GM23338 (cell line): ENCODE measurements around the gene MIPEP. TPM values are rescaled to one million over a fixed set of nuclear protein-coding genes. Genes with fewer than 3 reads are reported as not detected.

Source experiments
- ATAC-seq: fragments of 200-7000 bp; cut with Tn5 transposase; 3 replicates; pipeline ENCODE4 v1.9.1; 2020
- DNase-seq: peaks from one replicate; pipeline ENCODE4 v3.0.0-alpha.2; 2015; ENCODE audit warnings: low spot score
- H2AFZ ChIP-seq: fragments of 200-600 bp; sonication (generic); 2 replicates; pipeline ENCODE4 v1.8.0; 2016; ENCODE audit warnings: antibody characterized with exemption, mild to moderate bottlenecking, moderate library complexity
- H3F3A ChIP-seq: fragments of 200-600 bp; sonication (generic); replicated peaks from 2 replicates; pipeline ENCODE4 v1.8.0; 2017; ENCODE audit warnings: antibody characterized with exemption, mixed run types, low read depth
- H3K27ac ChIP-seq: fragments of 200-600 bp; sonication (generic); 2 replicates; pipeline ENCODE4 v1.6.1; 2016; ENCODE audit warnings: low read depth
- H3K27me3 ChIP-seq: fragments of 200-600 bp; sonication (generic); 2 replicates; pipeline ENCODE4 v1.8.0; 2016; ENCODE audit warnings: mild to moderate bottlenecking, mixed run types, moderate library complexity; ENCODE audit not compliant: insufficient read depth
- H3K36me3 ChIP-seq: fragments of 200-600 bp; sonication (generic); 2 replicates; pipeline ENCODE4 v1.8.0; 2016; ENCODE audit warnings: mild to moderate bottlenecking; ENCODE audit not compliant: insufficient read depth
- H3K4me1 ChIP-seq: fragments of 200-600 bp; sonication (generic); 2 replicates; pipeline ENCODE4 v1.8.0; 2016; ENCODE audit warnings: mild to moderate bottlenecking, moderate library complexity; ENCODE audit not compliant: insufficient read depth
- H3K4me2 ChIP-seq: fragments of 200-600 bp; sonication (generic); 2 replicates; pipeline ENCODE4 v1.7.1; 2017; ENCODE audit warnings: mixed run types
- H3K4me3 ChIP-seq: fragments of 200-600 bp; sonication (generic); 2 replicates; pipeline ENCODE4 v1.6.1; 2016; ENCODE audit warnings: mixed run types
- H3K79me2 ChIP-seq: fragments of 200-600 bp; sonication (generic); replicated peaks from 2 replicates; pipeline ENCODE4 v1.8.0; 2017; ENCODE audit warnings: mild to moderate bottlenecking; ENCODE audit not compliant: insufficient read depth
- H3K9me2 ChIP-seq: fragments of 200-600 bp; sonication (generic); 2 replicates; pipeline ENCODE4 v1.8.0; 2017; ENCODE audit not compliant: insufficient read depth
- H4K20me1 ChIP-seq: fragments of 200-600 bp; sonication (generic); replicated peaks from 2 replicates; pipeline ENCODE4 v1.8.0; 2017; ENCODE audit warnings: mild to moderate bottlenecking; ENCODE audit not compliant: insufficient read depth
- H3K27ac Mint-ChIP-seq: 2 replicates; pipeline ENCODE4 v1.8.0; 2020; ENCODE audit warnings: inconsistent platforms, mild to moderate bottlenecking, moderate library complexity, mixed read lengths
- H3K27me3 Mint-ChIP-seq: 3 replicates; pipeline ENCODE4 v1.8.0; 2022; ENCODE audit warnings: low read depth, mild to moderate bottlenecking, moderate library complexity, mixed read lengths, inconsistent platforms; ENCODE audit not compliant: insufficient read depth, poor library complexity
- H3K36me3 Mint-ChIP-seq: 3 replicates; pipeline ENCODE4 v1.8.0; 2021; ENCODE audit warnings: low read depth, mild to moderate bottlenecking, inconsistent platforms, moderate library complexity, mixed read lengths
- H3K4me1 Mint-ChIP-seq: 3 replicates; pipeline ENCODE4 v1.8.0; 2020; ENCODE audit warnings: mild to moderate bottlenecking, inconsistent platforms, mixed read lengths
- H3K4me3 Mint-ChIP-seq: 3 replicates; pipeline ENCODE4 v1.8.0; 2021; ENCODE audit warnings: moderate library complexity, mild to moderate bottlenecking, inconsistent platforms, mixed read lengths
- H3K9me3 Mint-ChIP-seq: 3 replicates; pipeline ENCODE4 v1.8.0; 2020; ENCODE audit warnings: moderate library complexity, mild to moderate bottlenecking, inconsistent platforms, mixed read lengths
- CREB1 ChIP-seq: fragments of 250-450 bp; sonication (Bioruptor Pico); IDR thresholded peaks from 2 replicates; pipeline ENCODE4 v1.5.0; 2020; ENCODE audit warnings: low read depth, mild to moderate bottlenecking, moderate library complexity
- EZH2 ChIP-seq: fragments of 200-600 bp; sonication (generic); IDR thresholded peaks from one replicate; pipeline ENCODE4 v1.8.0; 2017; ENCODE audit warnings: antibody characterized with exemption, mild to moderate bottlenecking, low read depth; ENCODE audit not compliant: unreplicated experiment
- EZH2phosphoT487 ChIP-seq: fragments of 200-600 bp; sonication (generic); IDR thresholded peaks from one replicate; pipeline ENCODE4 v1.8.1; 2018; ENCODE audit warnings: antibody characterized with exemption; ENCODE audit not compliant: unreplicated experiment
- JUNB ChIP-seq: IDR thresholded peaks from one replicate; pipeline ENCODE4 v1.6.1; 2016; ENCODE audit warnings: antibody characterized with exemption; ENCODE audit not compliant: unreplicated experiment
- NANOG ChIP-seq: IDR thresholded peaks from 2 replicates; pipeline ENCODE4 v1.6.1; 2016; ENCODE audit warnings: antibody characterized with exemption, borderline replicate concordance
- POLR2AphosphoS5 ChIP-seq: IDR thresholded peaks from 2 replicates; pipeline ENCODE4 v1.6.1; 2016; ENCODE audit warnings: antibody characterized with exemption, low read depth
- STAT1 ChIP-seq: IDR thresholded peaks from one replicate; pipeline ENCODE4 v1.6.1; 2016; ENCODE audit warnings: antibody characterized with exemption; ENCODE audit not compliant: unreplicated experiment
- ZNF114 ChIP-seq: fragments of 250-450 bp; sonication (Bioruptor Pico); IDR thresholded peaks from 2 replicates; pipeline ENCODE4 v1.5.0; 2020; ENCODE audit warnings: mild to moderate bottlenecking, moderate library complexity
- ZNF331 ChIP-seq: fragments of 250-450 bp; sonication (Bioruptor Pico); IDR thresholded peaks from 2 replicates; pipeline ENCODE4 v1.5.0; 2020; ENCODE audit warnings: low read depth, mild to moderate bottlenecking, moderate library complexity
- polyA plus RNA-seq: library from polyadenylated mRNA; unstranded; fragments of >200 nt; fragmentation: Nextera tagmentation; extraction: Ambion mirVana; gene quantifications from 2 replicates; pipeline ENCODE4 v1.2.1, GENCODE V29; 2016
- total RNA-seq: library from RNA; depleted of rRNA; stranded (reverse); fragments of >200 nt; shearing (Covaris generic); gene quantifications from 2 replicates; pipeline ENCODE4 v1.2.3, GENCODE V29; 2014
- TF ChIP-seq, protein P1 (sequence below): IDR thresholded peaks from one replicate; pipeline ENCODE4 v1.6.1; 2018; ENCODE audit warnings: antibody characterized with exemption; ENCODE audit not compliant: unreplicated experiment
- TF ChIP-seq, protein P2 (sequence below): fragments of 250-450 bp; sonication (Bioruptor Pico); IDR thresholded peaks from 2 replicates; pipeline ENCODE4 v1.5.0; 2020; ENCODE audit warnings: mild to moderate bottlenecking, moderate library complexity
- TF ChIP-seq, protein P3 (sequence below): IDR thresholded peaks from 2 replicates; pipeline ENCODE4 v1.6.1; 2016; ENCODE audit warnings: antibody characterized with exemption
- TF ChIP-seq, protein P4 (sequence below), 2 experiments: fragments of 200-600 bp in 1 of 2; sonication (generic) in 1 of 2; conservative IDR thresholded peaks; 2 replicates each; pipeline versions ENCODE4 v1.5.1 to v1.6.1; 2016 to 2017; ENCODE audit warnings: antibody characterized with exemption in 2 of 2, low read depth in 2 of 2, mild to moderate bottlenecking in 2 of 2, moderate library complexity in 1 of 2

MIPEP gene
- total and polyA plus RNA-seq, 2 experiments from 2014 or later = 20.8 to 22.5 TPM

DNA sequence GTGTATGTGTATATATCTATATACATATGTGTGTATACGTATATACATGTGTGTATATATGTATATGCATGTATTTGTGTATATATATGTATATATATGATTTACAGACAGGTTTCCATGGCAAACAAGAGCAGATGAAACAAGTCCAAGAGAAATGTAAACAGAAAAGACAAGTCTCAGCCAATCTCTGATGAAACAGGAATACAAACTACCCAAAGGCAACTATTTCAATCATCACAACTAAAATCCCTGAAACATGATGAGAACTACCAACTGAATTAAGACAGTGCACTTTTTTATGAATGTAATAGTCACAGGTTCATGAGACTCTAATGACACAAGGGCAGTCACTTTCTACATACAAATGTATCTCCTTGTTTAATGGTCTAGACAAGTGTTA, 178.8 kb downstream of the MIPEP start:
- TF ChIP-seq, protein P1, sequence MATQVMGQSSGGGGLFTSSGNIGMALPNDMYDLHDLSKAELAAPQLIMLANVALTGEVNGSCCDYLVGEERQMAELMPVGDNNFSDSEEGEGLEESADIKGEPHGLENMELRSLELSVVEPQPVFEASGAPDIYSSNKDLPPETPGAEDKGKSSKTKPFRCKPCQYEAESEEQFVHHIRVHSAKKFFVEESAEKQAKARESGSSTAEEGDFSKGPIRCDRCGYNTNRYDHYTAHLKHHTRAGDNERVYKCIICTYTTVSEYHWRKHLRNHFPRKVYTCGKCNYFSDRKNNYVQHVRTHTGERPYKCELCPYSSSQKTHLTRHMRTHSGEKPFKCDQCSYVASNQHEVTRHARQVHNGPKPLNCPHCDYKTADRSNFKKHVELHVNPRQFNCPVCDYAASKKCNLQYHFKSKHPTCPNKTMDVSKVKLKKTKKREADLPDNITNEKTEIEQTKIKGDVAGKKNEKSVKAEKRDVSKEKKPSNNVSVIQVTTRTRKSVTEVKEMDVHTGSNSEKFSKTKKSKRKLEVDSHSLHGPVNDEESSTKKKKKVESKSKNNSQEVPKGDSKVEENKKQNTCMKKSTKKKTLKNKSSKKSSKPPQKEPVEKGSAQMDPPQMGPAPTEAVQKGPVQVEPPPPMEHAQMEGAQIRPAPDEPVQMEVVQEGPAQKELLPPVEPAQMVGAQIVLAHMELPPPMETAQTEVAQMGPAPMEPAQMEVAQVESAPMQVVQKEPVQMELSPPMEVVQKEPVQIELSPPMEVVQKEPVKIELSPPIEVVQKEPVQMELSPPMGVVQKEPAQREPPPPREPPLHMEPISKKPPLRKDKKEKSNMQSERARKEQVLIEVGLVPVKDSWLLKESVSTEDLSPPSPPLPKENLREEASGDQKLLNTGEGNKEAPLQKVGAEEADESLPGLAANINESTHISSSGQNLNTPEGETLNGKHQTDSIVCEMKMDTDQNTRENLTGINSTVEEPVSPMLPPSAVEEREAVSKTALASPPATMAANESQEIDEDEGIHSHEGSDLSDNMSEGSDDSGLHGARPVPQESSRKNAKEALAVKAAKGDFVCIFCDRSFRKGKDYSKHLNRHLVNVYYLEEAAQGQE = no peak
- TF ChIP-seq, protein P2, sequence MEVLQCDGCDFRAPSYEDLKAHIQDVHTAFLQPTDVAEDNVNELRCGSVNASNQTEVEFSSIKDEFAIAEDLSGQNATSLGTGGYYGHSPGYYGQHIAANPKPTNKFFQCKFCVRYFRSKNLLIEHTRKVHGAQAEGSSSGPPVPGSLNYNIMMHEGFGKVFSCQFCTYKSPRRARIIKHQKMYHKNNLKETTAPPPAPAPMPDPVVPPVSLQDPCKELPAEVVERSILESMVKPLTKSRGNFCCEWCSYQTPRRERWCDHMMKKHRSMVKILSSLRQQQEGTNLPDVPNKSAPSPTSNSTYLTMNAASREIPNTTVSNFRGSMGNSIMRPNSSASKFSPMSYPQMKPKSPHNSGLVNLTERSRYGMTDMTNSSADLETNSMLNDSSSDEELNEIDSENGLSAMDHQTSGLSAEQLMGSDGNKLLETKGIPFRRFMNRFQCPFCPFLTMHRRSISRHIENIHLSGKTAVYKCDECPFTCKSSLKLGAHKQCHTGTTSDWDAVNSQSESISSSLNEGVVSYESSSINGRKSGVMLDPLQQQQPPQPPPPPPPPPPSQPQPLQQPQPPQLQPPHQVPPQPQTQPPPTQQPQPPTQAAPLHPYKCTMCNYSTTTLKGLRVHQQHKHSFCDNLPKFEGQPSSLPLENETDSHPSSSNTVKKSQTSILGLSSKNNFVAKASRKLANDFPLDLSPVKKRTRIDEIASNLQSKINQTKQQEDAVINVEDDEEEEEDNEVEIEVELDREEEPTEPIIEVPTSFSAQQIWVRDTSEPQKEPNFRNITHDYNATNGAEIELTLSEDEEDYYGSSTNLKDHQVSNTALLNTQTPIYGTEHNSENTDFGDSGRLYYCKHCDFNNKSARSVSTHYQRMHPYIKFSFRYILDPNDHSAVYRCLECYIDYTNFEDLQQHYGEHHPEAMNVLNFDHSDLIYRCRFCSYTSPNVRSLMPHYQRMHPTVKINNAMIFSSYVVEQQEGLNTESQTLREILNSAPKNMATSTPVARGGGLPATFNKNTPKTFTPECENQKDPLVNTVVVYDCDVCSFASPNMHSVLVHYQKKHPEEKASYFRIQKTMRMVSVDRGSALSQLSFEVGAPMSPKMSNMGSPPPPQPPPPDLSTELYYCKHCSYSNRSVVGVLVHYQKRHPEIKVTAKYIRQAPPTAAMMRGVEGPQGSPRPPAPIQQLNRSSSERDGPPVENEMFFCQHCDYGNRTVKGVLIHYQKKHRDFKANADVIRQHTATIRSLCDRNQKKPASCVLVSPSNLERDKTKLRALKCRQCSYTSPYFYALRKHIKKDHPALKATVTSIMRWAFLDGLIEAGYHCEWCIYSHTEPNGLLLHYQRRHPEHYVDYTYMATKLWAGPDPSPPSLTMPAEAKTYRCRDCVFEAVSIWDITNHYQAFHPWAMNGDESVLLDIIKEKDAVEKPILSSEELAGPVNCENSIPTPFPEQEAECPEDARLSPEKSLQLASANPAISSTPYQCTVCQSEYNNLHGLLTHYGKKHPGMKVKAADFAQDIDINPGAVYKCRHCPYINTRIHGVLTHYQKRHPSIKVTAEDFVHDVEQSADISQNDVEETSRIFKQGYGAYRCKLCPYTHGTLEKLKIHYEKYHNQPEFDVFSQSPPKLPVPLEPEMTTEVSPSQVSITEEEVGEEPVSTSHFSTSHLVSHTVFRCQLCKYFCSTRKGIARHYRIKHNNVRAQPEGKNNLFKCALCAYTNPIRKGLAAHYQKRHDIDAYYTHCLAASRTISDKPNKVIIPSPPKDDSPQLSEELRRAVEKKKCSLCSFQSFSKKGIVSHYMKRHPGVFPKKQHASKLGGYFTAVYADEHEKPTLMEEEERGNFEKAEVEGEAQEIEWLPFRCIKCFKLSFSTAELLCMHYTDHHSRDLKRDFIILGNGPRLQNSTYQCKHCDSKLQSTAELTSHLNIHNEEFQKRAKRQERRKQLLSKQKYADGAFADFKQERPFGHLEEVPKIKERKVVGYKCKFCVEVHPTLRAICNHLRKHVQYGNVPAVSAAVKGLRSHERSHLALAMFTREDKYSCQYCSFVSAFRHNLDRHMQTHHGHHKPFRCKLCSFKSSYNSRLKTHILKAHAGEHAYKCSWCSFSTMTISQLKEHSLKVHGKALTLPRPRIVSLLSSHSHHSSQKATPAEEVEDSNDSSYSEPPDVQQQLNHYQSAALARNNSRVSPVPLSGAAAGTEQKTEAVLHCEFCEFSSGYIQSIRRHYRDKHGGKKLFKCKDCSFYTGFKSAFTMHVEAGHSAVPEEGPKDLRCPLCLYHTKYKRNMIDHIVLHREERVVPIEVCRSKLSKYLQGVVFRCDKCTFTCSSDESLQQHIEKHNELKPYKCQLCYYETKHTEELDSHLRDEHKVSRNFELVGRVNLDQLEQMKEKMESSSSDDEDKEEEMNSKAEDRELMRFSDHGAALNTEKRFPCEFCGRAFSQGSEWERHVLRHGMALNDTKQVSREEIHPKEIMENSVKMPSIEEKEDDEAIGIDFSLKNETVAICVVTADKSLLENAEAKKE (CRISPR knock-in tag) = no peak
- TF ChIP-seq ZNF331 (CRISPR knock-in tag) (no peak), ZNF114 (CRISPR knock-in tag) (no peak), JUNB (no peak), STAT1 (no peak), NANOG (no peak), POLR2AphosphoS5 (no peak), EZH2 (no peak), EZH2phosphoT487 (no peak), CREB1 (CRISPR knock-in tag) (no peak)
- TF ChIP-seq, protein P3, sequence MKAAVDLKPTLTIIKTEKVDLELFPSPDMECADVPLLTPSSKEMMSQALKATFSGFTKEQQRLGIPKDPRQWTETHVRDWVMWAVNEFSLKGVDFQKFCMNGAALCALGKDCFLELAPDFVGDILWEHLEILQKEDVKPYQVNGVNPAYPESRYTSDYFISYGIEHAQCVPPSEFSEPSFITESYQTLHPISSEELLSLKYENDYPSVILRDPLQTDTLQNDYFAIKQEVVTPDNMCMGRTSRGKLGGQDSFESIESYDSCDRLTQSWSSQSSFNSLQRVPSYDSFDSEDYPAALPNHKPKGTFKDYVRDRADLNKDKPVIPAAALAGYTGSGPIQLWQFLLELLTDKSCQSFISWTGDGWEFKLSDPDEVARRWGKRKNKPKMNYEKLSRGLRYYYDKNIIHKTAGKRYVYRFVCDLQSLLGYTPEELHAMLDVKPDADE = no peak
- TF ChIP-seq, protein P4, sequence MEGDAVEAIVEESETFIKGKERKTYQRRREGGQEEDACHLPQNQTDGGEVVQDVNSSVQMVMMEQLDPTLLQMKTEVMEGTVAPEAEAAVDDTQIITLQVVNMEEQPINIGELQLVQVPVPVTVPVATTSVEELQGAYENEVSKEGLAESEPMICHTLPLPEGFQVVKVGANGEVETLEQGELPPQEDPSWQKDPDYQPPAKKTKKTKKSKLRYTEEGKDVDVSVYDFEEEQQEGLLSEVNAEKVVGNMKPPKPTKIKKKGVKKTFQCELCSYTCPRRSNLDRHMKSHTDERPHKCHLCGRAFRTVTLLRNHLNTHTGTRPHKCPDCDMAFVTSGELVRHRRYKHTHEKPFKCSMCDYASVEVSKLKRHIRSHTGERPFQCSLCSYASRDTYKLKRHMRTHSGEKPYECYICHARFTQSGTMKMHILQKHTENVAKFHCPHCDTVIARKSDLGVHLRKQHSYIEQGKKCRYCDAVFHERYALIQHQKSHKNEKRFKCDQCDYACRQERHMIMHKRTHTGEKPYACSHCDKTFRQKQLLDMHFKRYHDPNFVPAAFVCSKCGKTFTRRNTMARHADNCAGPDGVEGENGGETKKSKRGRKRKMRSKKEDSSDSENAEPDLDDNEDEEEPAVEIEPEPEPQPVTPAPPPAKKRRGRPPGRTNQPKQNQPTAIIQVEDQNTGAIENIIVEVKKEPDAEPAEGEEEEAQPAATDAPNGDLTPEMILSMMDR (conservative IDR thresholded peaks at IDR 0.05; ENCODE audit: low read depth in 2 of 2) = no peak
- H3K4me3 ChIP-seq = no peak overlapping the region
- Mint-ChIP-seq H3K4me1 (peaks cover 6% of the 10 kb centered on the region; the same call in 2 of the 3 replicates), H3K4me3 (no peak overlapping the region), H3K27ac (no peak overlapping the region), H3K36me3 (peaks cover 22% of the 10 kb centered on the region; the same call in 2 of the 3 replicates), H3K9me3 (peaks cover 36% of the 10 kb centered on the region), H3K27me3 (peaks cover 14% of the 10 kb centered on the region)
- H3K79me2 ChIP-seq = no peaks in the 10 kb centered on the region
- H3K27ac ChIP-seq = no peak overlapping the region
- no peaks in the 10 kb centered on the region for H3K36me3 ChIP-seq
- ATAC-seq = no peak
- no peaks in the 10 kb centered on the region for H3K27me3 ChIP-seq
- no peaks in the 10 kb centered on the region for H3K9me2 ChIP-seq
- no peak for DNase-seq
- no peak overlapping the region for H2AFZ ChIP-seq
- no peak overlapping the region for H3K4me2 ChIP-seq
- H3F3A ChIP-seq = no peaks in the 10 kb centered on the region
- no peaks in the 10 kb centered on the region; the same call in 1 of the 2 replicates for H3K4me1 ChIP-seq
- H4K20me1 ChIP-seq = no peaks in the 10 kb centered on the region
